ENCODE measurements around the gene PDCD5.

- no peak for TF ChIP-seq PKNOX1 (IDR thresholded peaks at IDR 0.05)
- TF ChIP-seq FOXA1 (IDR thresholded peaks at IDR 0.05), result no peak
- TF ChIP-seq SP1 (IDR thresholded peaks at IDR 0.05), result no peak
- no peak for TF ChIP-seq L3MBTL2 (conservative IDR thresholded peaks at IDR 0.05)
- TF ChIP-seq FOXM1 (IDR thresholded peaks at IDR 0.05; ENCODE audit: borderline replicate concordance), result no peak
Observed at GRCh38 chr19:32613008-32613407, 32.0 kb downstream of the PDCD5 start.
